Fibroblast of peridontal ligament (primary cell): Measurements from ENCODE around the gene NME4.
"Not testable (repeated sequence)": the region's sequence is repeated elsewhere in the genome, so short reads cannot be mapped to it uniquely, and the experiment has no call there.

Source experiments
- DNase-seq: peaks from one replicate; pipeline ENCODE4 v3.0.0-alpha.2; 2010; ENCODE audit errors: extremely low read depth

NME4 gene

GRCh38 chr16:377419-377951, 19.5 kb upstream of the NME4 start:
- no peak for DNase-seq

- not testable (repeated sequence) for DNase-seq
Observed at GRCh38 chr16:378113-378820, 18.7 kb upstream of the NME4 start.

- DNase-seq: no peak
Observed at GRCh38 chr16:378821-379182, 18.2 kb upstream of the NME4 start.

GRCh38 chr16:379183-379960, 17.6 kb upstream of the NME4 start:
- DNase-seq: no peak

GRCh38 chr16:379961-380761, 16.8 kb upstream of the NME4 start:
- DNase-seq: no peak

GRCh38 chr16:380762-381011, 16.3 kb upstream of the NME4 start:
- DNase-seq: no peak

GRCh38 chr16:381012-381788, 15.8 kb upstream of the NME4 start:
- no peak for DNase-seq

GRCh38 chr16:381789-382717, 14.9 kb upstream of the NME4 start, which contains the start of gene PGAP6:
TSS of gene PGAP6 (minus strand) at chr16:381978. CDS start at chr16:381821, 157 bp downstream.
- DNase-seq: no peak

- no peak for DNase-seq
Observed at GRCh38 chr16:383326-384051, 13.5 kb upstream of the NME4 start.

GRCh38 chr16:386641-387156, 10.3 kb upstream of the NME4 start:
- no peak for DNase-seq

- peak; percentile 30 for DNase-seq
Observed at GRCh38 chr16:387761-388666, 9.0 kb upstream of the NME4 start.

- no peak for DNase-seq
Observed at GRCh38 chr16:389352-389751, 7.6 kb upstream of the NME4 start.

- peak; percentile 58 for DNase-seq
Observed at GRCh38 chr16:391885-392335, 5.1 kb upstream of the NME4 start.

- DNase-seq: no peak
Observed at GRCh38 chr16:392450-393030, 4.5 kb upstream of the NME4 start.

GRCh38 chr16:396199-396598, 800 bp upstream of the NME4 start:
- no peak for DNase-seq

GRCh38 chr16:396605-397004, 394 bp upstream of the NME4 start:
- DNase-seq: peak; percentile 35

GRCh38 chr16:397736-398332, 835 bp downstream of the NME4 start:
- DNase-seq: peak; percentile 64
